Activated CD8-positive, alpha-beta memory T cell treated with anti-CD3 and anti-CD28 coated beads for 48 hours (primary cell): Measurements from ENCODE around the gene TMEM260.
"Not testable (repeated sequence)": the region's sequence is repeated elsewhere in the genome, so short reads cannot be mapped to it uniquely, and the experiment has no call there.

Experiments used
- DNase-seq, 3 experiments: peaks; one replicate each; pipeline ENCODE4 v3.0.0-alpha.2; 2020; ENCODE audit warnings: low read depth in 2 of 3, low spot score in 2 of 3

The TMEM260 gene

GRCh38 chr14:56594428-56594827 is 14.8 kb downstream of the TMEM260 start:
- no peak for DNase-seq

DNA sequence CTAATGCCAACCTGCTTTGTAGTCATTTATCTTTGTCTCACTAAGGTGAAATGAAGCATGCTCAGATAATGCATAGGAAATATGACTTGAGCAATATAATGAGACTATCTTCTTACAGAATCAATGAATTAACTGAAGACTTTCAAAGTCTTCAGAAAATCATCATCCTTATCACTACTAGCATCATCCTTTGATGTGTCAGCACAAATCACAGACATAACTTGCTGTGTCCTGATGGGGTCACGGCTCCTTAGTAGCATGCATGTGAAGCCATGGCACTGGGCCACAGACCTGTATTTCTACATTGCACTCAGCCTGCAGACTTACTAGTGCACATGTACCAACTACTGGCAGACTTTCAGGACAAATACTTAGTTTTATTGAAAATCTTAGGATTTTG is 18.9 kb downstream of the TMEM260 start:
- DNase-seq: no peak

DNA sequence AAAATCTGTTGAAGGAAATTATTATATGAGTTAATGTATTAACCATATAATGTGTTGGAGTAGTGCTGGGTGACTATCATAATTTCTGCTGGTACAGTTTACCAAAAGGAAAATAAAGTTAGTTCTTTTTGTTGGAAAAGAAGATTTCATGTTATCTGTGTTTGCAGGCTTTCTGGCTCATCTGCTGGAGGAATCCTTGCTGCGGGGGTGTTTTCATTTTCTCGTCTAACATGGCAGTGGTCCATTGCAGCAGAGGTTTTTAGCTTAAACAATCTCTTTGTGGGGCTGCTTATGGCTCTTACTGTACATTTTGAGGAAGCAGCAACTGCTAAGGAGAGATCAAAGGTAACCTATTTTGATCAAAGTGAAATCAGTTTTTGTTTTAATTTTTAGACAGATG is 24.1 kb downstream of the TMEM260 start:
- no peak for DNase-seq

- DNase-seq: no peak
These were observed 29.1 kb downstream of the TMEM260 start for GRCh38 chr14:56608689-56609088.

DNA sequence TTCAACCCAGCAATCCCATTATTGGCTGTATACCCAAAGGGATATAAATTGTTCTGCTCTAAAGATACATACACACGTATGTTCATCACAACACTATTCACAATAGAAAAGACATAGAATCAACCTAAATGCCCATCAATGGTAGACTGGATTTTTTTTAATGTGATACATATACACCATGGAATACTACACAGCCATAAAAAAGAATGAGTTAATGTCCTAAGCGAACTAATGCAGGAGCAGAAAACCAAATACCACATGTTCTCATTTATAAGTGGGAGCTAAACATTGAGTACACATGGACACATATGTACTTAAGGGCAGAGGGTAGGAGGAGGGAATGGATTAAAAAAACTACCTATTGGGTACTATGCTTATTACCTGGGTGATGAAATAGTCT is 32.1 kb downstream of the TMEM260 start:
- DNase-seq: not testable (repeated sequence)

DNA sequence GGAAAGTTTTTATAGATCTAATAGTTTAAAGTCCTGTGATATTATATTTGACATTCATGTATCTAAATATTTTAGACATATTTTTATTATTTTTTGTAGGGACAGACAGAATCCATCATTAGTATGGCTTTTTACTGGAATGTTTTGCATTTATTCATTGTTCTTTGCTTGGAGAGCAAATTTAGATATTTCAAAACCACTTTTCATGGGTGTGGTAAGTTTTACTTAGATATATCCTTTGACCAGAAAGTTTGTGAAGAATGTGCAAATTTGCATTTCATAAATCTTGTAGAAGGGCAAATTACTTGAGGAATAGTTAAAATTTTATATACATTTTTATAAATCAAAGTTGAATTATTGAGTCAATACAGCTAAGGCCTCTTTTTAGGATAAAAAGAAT is 37.5 kb downstream of the TMEM260 start:
- no peak for DNase-seq

DNA sequence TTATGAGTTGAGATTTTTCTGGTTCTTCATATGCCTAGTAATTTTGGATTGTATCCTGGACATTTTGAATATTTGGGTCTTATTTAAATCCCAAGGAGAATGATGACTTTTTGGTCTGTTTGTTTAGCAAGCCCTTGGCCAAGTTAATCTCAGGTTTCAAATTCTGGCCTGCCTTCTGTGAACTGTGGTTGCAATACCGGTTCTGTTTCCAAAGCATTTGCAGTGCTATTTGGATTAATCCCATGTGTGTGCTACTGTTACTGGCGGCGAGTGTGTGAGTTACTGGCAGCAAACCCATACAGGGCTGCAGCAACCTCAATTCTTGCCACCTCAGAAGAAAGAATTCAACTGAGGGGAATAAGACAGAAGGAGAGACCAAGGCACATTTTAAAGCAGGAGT is 51.1 kb downstream of the TMEM260 start:
- DNase-seq: no peak

DNA sequence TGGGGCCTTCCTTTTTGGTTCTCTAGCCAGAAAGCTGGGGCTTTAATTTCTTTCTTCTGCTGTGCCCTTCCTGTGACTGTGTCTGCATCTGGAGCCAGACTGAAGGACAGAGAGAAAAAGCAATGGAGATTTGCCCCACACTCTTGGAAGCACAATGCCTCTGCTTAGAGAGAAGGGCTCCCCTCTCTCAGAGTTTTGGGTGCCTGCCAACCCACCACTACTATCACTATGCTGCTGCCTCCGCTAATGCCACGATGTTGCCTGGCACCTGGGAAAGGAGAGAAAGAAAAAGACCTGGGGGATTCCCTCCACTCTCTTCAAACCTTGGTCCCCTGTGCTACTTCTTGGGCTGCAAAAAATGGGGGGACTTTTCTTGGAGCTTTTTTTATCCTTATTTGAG is 52.6 kb downstream of the TMEM260 start:
- DNase-seq: no peak

DNA sequence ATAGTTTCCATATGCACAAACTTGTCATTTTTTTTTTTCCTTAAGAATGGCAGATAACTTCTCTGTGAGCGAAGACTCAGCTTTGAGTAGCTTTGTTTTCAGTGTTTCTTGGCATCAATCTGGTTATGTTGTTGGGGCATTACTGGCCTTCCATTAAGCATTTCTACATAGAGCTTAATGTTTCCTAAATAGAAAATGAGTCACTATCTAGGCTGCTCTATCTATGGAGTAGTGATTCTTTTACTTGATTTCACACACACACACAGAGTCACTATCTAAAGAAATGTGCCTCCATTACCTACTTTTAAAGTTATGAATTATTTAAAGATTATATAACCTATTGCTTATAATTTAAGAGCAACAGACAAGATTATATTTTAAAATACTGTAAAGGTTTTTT is 53.9 kb downstream of the TMEM260 start:
- DNase-seq: no peak

DNA sequence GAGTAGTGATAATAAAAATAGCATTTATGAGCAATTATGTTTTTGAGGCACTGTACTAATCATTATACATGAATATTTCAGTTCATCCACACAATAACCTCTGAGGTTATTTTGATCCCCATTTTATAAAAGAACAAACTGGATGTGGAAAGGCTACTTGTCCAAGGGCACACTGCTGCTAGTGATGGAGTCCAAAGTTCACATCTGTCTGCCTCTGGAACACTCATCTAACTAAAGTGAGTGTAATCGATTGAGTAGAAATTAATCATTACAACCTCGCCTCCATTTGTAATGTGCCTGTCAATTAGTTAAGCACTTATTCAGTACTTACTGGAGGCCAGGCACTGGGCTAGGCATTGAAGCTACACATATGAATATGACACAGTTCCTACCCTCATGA is 55.4 kb downstream of the TMEM260 start:
- no peak for DNase-seq

DNA sequence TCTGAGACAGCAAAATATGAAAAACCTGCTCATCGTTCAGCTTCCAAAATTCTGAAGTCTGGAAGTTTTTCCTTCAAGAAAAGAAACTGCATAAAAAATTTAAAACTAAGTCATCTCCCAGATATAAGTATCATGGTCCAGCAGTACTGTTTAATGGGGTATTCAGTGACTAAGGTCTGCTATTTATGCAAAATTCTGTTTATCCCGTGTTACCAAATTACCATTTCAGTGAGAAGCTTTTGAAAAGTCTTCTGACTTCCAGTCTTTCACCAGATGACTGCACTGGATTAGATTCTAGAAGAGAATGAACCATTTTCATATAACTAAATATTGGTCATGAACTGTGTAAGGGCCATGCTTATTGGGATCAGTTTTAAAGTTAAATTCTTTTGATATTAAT is 67.9 kb downstream of the TMEM260 start:
- no peak for DNase-seq

GRCh38 chr14:56648508-56649301 is 69.1 kb downstream of the TMEM260 start:
- DNase-seq: no peak

GRCh38 chr14:56649382-56649781 is 69.8 kb downstream of the TMEM260 start:
- no peak for DNase-seq

GRCh38 chr14:56650048-56650447 is 70.5 kb downstream of the TMEM260 start:
- DNase-seq: no peak

GRCh38 chr14:56650979-56651378 is 71.4 kb downstream of the TMEM260 start:
- no peak for DNase-seq

DNA sequence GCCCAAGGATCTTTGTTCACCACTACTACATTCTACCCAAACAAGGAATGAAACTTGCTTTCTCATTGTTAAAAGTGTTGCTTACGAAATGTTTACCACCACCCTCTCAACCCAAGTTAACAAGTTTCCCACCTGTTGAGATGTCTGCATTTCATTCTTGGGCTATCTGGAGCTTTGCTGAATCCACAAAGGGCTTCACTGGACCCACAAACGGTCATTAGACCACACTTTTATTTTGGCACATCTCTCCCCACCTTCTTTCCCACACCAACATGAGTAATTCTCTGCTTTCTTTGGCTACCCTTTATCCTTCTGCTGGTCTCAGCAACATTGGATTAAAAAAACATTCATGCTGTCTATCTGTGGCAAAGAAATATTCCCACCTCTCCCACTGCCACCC is 78.0 kb downstream of the TMEM260 start:
- DNase-seq: no peak

DNA sequence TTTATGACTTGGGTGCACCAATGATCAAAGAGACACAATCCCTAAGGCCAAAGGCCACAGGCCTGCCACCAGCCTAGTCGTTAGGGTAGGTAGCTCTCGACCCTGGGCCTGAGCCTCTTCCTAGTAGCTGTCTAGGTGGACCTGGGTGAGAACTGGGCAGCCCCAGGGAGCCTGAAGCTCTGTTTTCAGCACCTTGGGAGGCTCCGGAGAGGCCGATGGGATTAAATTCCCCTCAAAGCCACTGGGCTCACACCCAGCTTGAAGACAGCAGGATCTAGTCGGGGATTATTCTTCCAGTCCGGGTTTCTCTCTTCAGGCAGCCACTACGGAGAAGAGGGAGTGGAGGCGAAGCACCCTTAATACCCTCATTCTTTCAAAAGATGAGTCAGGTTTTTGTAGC is 79.8 kb downstream of the TMEM260 start:
- no peak for DNase-seq

GRCh38 chr14:56659964-56660551 is 80.5 kb downstream of the TMEM260 start:
- no peak for DNase-seq

- no peak for DNase-seq
These were observed 81.2 kb downstream of the TMEM260 start for GRCh38 chr14:56660677-56661389.

GRCh38 chr14:56661478-56661877 is 81.9 kb downstream of the TMEM260 start:
- DNase-seq: no peak

DNA sequence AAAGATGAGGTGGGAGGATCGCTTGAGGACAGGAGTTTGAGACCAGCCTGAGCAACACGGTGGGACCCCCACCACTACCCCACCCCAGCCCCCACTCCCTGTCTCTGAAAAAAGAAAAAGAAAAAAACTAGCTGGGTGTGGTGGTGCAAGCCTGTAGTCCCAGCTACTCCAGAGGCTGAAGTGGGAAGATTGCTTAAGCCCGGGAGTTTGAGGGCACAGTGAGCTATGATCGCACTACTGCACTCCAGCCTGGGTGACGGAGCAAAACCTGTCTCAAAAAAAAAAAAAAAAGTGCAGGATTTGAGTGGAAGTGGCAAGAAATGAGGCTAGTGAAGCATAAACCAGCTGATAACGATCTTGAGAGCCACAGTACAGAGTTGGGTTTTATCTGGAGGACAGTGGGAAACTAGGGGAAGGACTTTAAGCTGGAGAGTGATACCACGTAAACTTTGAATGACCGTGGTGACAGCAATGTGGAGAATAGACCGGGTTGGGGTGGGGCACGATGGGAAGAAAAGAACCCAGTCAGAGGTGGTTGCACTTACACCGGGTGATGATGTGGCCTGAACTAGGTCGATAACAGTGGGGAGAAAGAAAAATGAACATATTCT is 85.3 kb downstream of the TMEM260 start:
- DNase-seq: no peak

DNA sequence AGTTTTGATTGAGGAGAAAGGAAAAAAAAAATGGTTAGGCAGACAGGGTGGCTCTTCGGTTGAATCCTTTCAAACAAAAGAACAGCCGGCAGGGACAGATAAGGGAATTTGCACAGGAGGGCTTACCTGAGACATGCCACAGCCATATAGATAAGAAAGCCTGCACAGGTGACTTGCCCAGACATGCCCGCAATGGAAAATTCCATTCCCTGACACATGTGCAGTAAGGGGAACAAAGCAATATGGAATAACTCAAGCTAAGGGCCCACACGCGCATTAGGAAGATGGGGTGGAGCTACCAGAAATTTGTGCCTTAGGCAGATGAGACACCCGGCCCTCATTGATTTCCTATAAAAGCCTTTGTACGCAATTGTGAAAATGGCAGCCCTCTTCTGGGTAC is 86.7 kb downstream of the TMEM260 start:
- DNase-seq: no peak
